Ovary (tissue), 9 donors: ENCODE data around the gene SMDT1. TPM values are rescaled to one million over a fixed set of nuclear protein-coding genes. Genes with fewer than 3 reads are reported as not detected.

Experiments
- DNase-seq, 5 donors: peaks; one replicate each; pipeline ENCODE4 v3.0.0-alpha.2; 2019 to 2020
- H3K27ac ChIP-seq, 2 donors: fragments of 200-600 bp; one replicate each; pipeline versions ENCODE4 v1.5.1 to v1.8.0; 2019 to 2022
- H3K27me3 ChIP-seq: fragments of 200-600 bp; one replicate; pipeline ENCODE4 v1.8.0; 2022
- H3K36me3 ChIP-seq: fragments of 200-600 bp; sonication (generic); one replicate; pipeline ENCODE4 v1.5.1; 2019
- H3K4me1 ChIP-seq: one replicate; pipeline ENCODE4 v1.8.1; 2013; ENCODE audit warnings: mild to moderate bottlenecking, moderate library complexity; ENCODE audit not compliant: insufficient read depth
- H3K4me3 ChIP-seq: fragments of 200-600 bp; sonication (generic); one replicate; pipeline ENCODE4 v1.5.1; 2017
- H3K9me3 ChIP-seq, 2 donors: fragments of 200-600 bp in 1 of 2; sonication (generic) in 1 of 2; one replicate each; pipeline versions ENCODE4 v1.5.1 to v1.8.1; 2013 to 2019; ENCODE audit warnings: mild to moderate bottlenecking in 1 of 2, moderate library complexity in 1 of 2
- CTCF ChIP-seq, 3 donors: fragments of 450-650 bp in 2 of 3; fragments of 200-600 bp in 1 of 3; IDR thresholded peaks; one replicate each; pipeline versions ENCODE4 v1.5.1 to v1.8.0; 2016 to 2022; ENCODE audit warnings: antibody characterized with exemption in 3 of 3, mild to moderate bottlenecking in 1 of 3
- EP300 ChIP-seq: sonication (generic); formaldehyde crosslinking; IDR thresholded peaks from one replicate; pipeline ENCODE4 v1.6.1; 2017; ENCODE audit warnings: antibody characterized with exemption
- POLR2A ChIP-seq: fragments of 450-650 bp; IDR thresholded peaks from one replicate; pipeline ENCODE4 v1.6.1; 2017; ENCODE audit warnings: antibody characterized with exemption, mild to moderate bottlenecking, moderate library complexity
- WGBS, 3 donors: extraction: QIAGEN DNeasy Blood & Tissue Kit in 1 of 3; methylation state at CpG; one replicate each; pipeline versions ENCODE4 v1.1.5 to v1.1.7; 2013 to 2017; 5-methylcytosine and 5-hydroxymethylcytosine counted together
- intact Hi-C, 4 donors: fragments of 100-400 bp; cut with DNase I; formaldehyde crosslinking; loops; one replicate each; pipeline versions ENCODE4 v1.11.0 to v1.15.1; 2022 to 2023
- polyA plus RNA-seq, 2 donors: library from polyadenylated mRNA; stranded (reverse); fragments of 200-250 nt in 1 of 2; fragments of 350-450 nt in 1 of 2; fragmentation: Illumina TruSeq in 1 of 2; extraction: RNeasy Lipid Tissue Mini Kit (QIAGEN cat#74804) in 1 of 2; gene quantifications; one replicate each; pipeline ENCODE4 v1.2.3, GENCODE V29; 2013 to 2014
- total RNA-seq, 7 donors: library from RNA; depleted of rRNA in 2 of 7; stranded (reverse); fragments of >200 nt in 2 of 7; fragmentation: NEBNext Ultra II Directional in 3 of 7; extraction: Animal tissue kit (Norgen Biotek cat#: 25700) in 3 of 7; gene quantifications; one replicate each; pipeline versions ENCODE4 v1.1.0 to v1.2.4, GENCODE V29; 2016 to 2023
- donor health status: DM: no; HTN: no; CAD: no; lungs with moderate emphysema.
- donor health status: DM: no; HTN: no; CAD: no.
- donor health status: Bipolar disorder and iron deficiency.
- donor health status: DM: yes; HTN: yes; CAD: no.
- donor health status: DM: no; HTN: no; CAD: no.
- donor health status: DM: yes; HTN: yes; CAD: no.

SMDT1 gene
- total and polyA plus RNA-seq, 9 donors = 26.3 to 287 (median 130) TPM

- Histone ChIP-seq H3K4me1 (peaks cover 3% of the 10 kb centered on the region), H3K4me3 (no peak overlapping the region), H3K9me3 (no peaks in the 10 kb centered on the region), H3K36me3 (no peaks in the 10 kb centered on the region), H3K27me3 (no peaks in the 10 kb centered on the region), H3K27ac (no peak overlapping the region)
- intact Hi-C loops = no loop called here
- WGBS, 3 donors = 87 to 91% (median 89%) methylated on average over 4 of the region's 4 CpGs
- TF ChIP-seq POLR2A (no peak), CTCF (IDR thresholded peaks at IDR 0.05) (no peak), EP300 (no peak)
- no peak for DNase-seq
These were observed 3.6 kb downstream of the SMDT1 start for GRCh38 chr22:42083119-42083518.

GRCh38 chr22:42084874-42085273, 5.4 kb downstream of the SMDT1 start:
- Histone ChIP-seq H3K36me3 (no peaks in the 10 kb centered on the region), H3K9me3 (no peaks in the 10 kb centered on the region), H3K4me1 (peaks cover 5% of the 10 kb centered on the region), H3K4me3 (no peak overlapping the region), H3K27ac (no peak overlapping the region), H3K27me3 (no peaks in the 10 kb centered on the region)
- DNase-seq = no peak
- 91 to 94% (median 91%) methylated on average over 8 of the region's 8 CpGs for WGBS, 3 donors
- TF ChIP-seq CTCF (IDR thresholded peaks at IDR 0.05) (no peak), EP300 (no peak), POLR2A (no peak)
- intact Hi-C loops = no loop called here

GRCh38 chr22:42086051-42086450, 6.6 kb downstream of the SMDT1 start:
- Histone ChIP-seq H3K4me3 (no peak overlapping the region), H3K27ac (no peak overlapping the region), H3K36me3 (no peaks in the 10 kb centered on the region), H3K9me3 (no peaks in the 10 kb centered on the region), H3K27me3 (no peaks in the 10 kb centered on the region), H3K4me1 (peaks cover 5% of the 10 kb centered on the region)
- WGBS, 3 donors = 53 to 64% (median 57%) methylated on average over 6 of the region's 6 CpGs
- no peak for TF ChIP-seq POLR2A
- no peak for TF ChIP-seq CTCF (IDR thresholded peaks at IDR 0.05)
- TF ChIP-seq EP300 = no peak
- DNase-seq = no peak
- intact Hi-C loops = no loop called here

GRCh38 chr22:42090596-42091454, 11.3 kb downstream of the SMDT1 start, which contains the start of gene NDUFA6:
TSS of gene NDUFA6 (minus strand) at chr22:42090772. CDS start at chr22:42090744, 28 bp downstream.
- TF ChIP-seq POLR2A (peak; percentile 78), EP300 (no peak), CTCF (IDR thresholded peaks at IDR 0.05) (peak; percentile 79 to 99 (median 99))
- intact Hi-C loops = loop anchor here in 2 of 4 donors (5.0 to 10.0 kb wide), 2 partner anchors 184 to 346 kb away; partner anchors contain the start of gene TCF20 (in 1 of the 2)
- no peaks in the 10 kb centered on the region for H3K27me3 ChIP-seq
- peaks cover 8% of the 10 kb centered on the region for H3K4me1 ChIP-seq
- DNase-seq = peak; percentile 97 to 99 (median 98)
- peak within 1 kb of the TSS; percentile 89 for H3K4me3 ChIP-seq
- peak within 1 kb of the TSS; percentile 74 to 86 for H3K27ac ChIP-seq
- no peaks in the 10 kb centered on the region for H3K36me3 ChIP-seq
- H3K9me3 ChIP-seq = no peaks in the 10 kb centered on the region
- 0% methylated on average over 59 to 71 of the region's 71 CpGs for WGBS, 3 donors
